Activated T-cell treated with anti-CD3 and anti-CD28 coated beads, Interleukin-2, amount 50 U/mL, for 1 hour (primary cell): ENCODE measurements around the gene NT5C.
"Not testable (repeated sequence)": the region's sequence is repeated elsewhere in the genome, so short reads cannot be mapped to it uniquely, and the experiment has no call there.

Experiments used
- DNase-seq: peaks from one replicate; pipeline ENCODE4 v3.0.0-alpha.2; 2020

The NT5C gene

GRCh38 chr17:75142236-75142971, 10.9 kb upstream of the NT5C start:
- DNase-seq: peak; percentile 2

- DNase-seq: peak; percentile 1
Observed at GRCh38 chr17:75138519-75138918, 7.0 kb upstream of the NT5C start.

- not testable (repeated sequence) for DNase-seq
Observed at GRCh38 chr17:75137762-75138161, 6.2 kb upstream of the NT5C start.

- peak; percentile 2 for DNase-seq
Observed at GRCh38 chr17:75135946-75136345, 4.4 kb upstream of the NT5C start.

- DNase-seq: no peak
Observed at GRCh38 chr17:75135452-75135851, 3.9 kb upstream of the NT5C start.

GRCh38 chr17:75133607-75134347, 2.2 kb upstream of the NT5C start:
- DNase-seq: peak; percentile 3

- DNase-seq: no peak
Observed at GRCh38 chr17:75133001-75133400, 1.5 kb upstream of the NT5C start.

- not testable (repeated sequence) for DNase-seq
Observed at GRCh38 chr17:75132018-75133000, 767 bp upstream of the NT5C start.

- DNase-seq: peak; percentile 62
Observed at GRCh38 chr17:75130632-75131277, 787 bp downstream of the NT5C start.

GRCh38 chr17:75130059-75130631, 1.4 kb downstream of the NT5C start:
- no peak for DNase-seq

- DNase-seq: peak; percentile 15
Observed at GRCh38 chr17:75129576-75129975, 2.0 kb downstream of the NT5C start.

- no peak for DNase-seq
Observed at GRCh38 chr17:75128694-75129505, 2.6 kb downstream of the NT5C start.

GRCh38 chr17:75127936-75128335, 3.6 kb downstream of the NT5C start:
- peak; percentile 0 for DNase-seq

GRCh38 chr17:75126954-75127353, 4.6 kb downstream of the NT5C start:
- DNase-seq: no peak

GRCh38 chr17:75125984-75126383, 5.6 kb downstream of the NT5C start:
- DNase-seq: no peak

GRCh38 chr17:75124819-75125162, 6.8 kb downstream of the NT5C start:
- no peak for DNase-seq

GRCh38 chr17:75124041-75124818, 7.3 kb downstream of the NT5C start:
- DNase-seq: peak; percentile 67

- no peak for DNase-seq
Observed at GRCh38 chr17:75118307-75118706, 13.2 kb downstream of the NT5C start.

GRCh38 chr17:75116737-75117136, 14.8 kb downstream of the NT5C start:
- no peak for DNase-seq

GRCh38 chr17:75115555-75115954, 16.0 kb downstream of the NT5C start:
- no peak for DNase-seq
